Measurements from ENCODE around the gene AKR1B15.

GRCh38 chr7:134558370-134558769 is 9.5 kb downstream of the AKR1B15 start:
- TF ChIP-seq CTCF (conservative IDR thresholded peaks at IDR 0.05; ENCODE audit: low read depth, low read length) (no peak), RFX5 (IDR thresholded peaks at IDR 0.05; ENCODE audit: low read depth, low read length) (no peak), ELK1 (IDR thresholded peaks at IDR 0.05; ENCODE audit: borderline replicate concordance, low read depth, low read length) (no peak), SMC3 (IDR thresholded peaks at IDR 0.05; ENCODE audit: low read depth, low read length) (no peak), POLR2A (IDR thresholded peaks at IDR 0.05; ENCODE audit: low read depth, low read length) (no peak), FOS (IDR thresholded peaks at IDR 0.05; ENCODE audit: low read depth, low read length) (no peak), RCOR1 (IDR thresholded peaks at IDR 0.05; ENCODE audit: insufficient replicate concordance, low read length) (no peak), MXI1 (IDR thresholded peaks at IDR 0.05; ENCODE audit: borderline replicate concordance, low read depth, low read length) (no peak), NFE2L2 (IDR thresholded peaks at IDR 0.05; ENCODE audit: low read depth, low read length) (no peak), MAFK (IDR thresholded peaks at IDR 0.05; ENCODE audit: low read depth, low read length) (no peak), RAD21 (IDR thresholded peaks at IDR 0.05; ENCODE audit: low read length) (no peak), BHLHE40 (IDR thresholded peaks at IDR 0.05; ENCODE audit: low read depth, low read length) (no peak)
